Measurements from ENCODE around the gene CDC42EP3. TPM values are rescaled to one million over a fixed set of nuclear protein-coding genes. Genes with fewer than 3 reads are reported as not detected.

The CDC42EP3 gene
- total RNA-seq, 1 donor from 2014 or later, result 65.5 TPM

- intact Hi-C loops (cut with DNase I), result no loop called here
- no peaks in the 10 kb centered on the region for H3K36me3 ChIP-seq
- no peaks in the 10 kb centered on the region for H3K9me3 ChIP-seq
- DNase-seq (ENCODE audit: low spot score in 2 of 2), result no peak
- H3K4me1 ChIP-seq, result peaks cover 0 to under 1% of the 10 kb centered on the region in 2 donors
- no peak overlapping the region for H3K4me3 ChIP-seq
- TF ChIP-seq, protein P1, sequence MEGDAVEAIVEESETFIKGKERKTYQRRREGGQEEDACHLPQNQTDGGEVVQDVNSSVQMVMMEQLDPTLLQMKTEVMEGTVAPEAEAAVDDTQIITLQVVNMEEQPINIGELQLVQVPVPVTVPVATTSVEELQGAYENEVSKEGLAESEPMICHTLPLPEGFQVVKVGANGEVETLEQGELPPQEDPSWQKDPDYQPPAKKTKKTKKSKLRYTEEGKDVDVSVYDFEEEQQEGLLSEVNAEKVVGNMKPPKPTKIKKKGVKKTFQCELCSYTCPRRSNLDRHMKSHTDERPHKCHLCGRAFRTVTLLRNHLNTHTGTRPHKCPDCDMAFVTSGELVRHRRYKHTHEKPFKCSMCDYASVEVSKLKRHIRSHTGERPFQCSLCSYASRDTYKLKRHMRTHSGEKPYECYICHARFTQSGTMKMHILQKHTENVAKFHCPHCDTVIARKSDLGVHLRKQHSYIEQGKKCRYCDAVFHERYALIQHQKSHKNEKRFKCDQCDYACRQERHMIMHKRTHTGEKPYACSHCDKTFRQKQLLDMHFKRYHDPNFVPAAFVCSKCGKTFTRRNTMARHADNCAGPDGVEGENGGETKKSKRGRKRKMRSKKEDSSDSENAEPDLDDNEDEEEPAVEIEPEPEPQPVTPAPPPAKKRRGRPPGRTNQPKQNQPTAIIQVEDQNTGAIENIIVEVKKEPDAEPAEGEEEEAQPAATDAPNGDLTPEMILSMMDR (IDR thresholded peaks at IDR 0.05), result no peak
- H3K27me3 ChIP-seq, result no peaks in the 10 kb centered on the region
- no peak overlapping the region for H3K27ac ChIP-seq
These were observed 11.8 kb upstream of the CDC42EP3 start for GRCh38 chr2:37683241-37683640.

GRCh38 chr2:37682473-37682872, 11.0 kb upstream of the CDC42EP3 start:
- intact Hi-C loops (cut with DNase I), result no loop called here
- H3K27me3 ChIP-seq, result no peaks in the 10 kb centered on the region
- no peak for DNase-seq (ENCODE audit: low spot score in 2 of 2)

DNA sequence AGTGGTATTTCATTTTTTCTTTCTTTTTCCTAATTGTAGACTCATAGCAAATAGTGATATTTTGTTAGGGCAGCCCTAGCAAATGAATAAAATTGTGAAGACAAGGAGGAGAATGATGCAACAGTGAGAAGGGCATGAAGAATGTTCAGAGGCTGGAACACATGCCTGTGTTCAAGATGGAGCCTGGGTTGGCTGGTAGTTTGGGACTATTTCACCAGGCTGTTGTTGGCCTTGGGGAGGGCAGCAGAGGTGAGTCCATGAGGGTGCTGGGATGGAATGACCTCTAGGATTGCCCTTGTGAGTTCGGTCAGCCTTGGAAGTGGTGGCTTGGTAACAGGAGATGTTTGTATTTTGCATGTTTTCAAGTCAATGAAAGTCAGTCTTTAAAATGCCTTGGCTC, 10.1 kb upstream of the CDC42EP3 start:
- no peak overlapping the region for H3K4me3 ChIP-seq
- DNase-seq (ENCODE audit: low spot score in 2 of 2), result no peak
- TF ChIP-seq, protein P1 (IDR thresholded peaks at IDR 0.05), result no peak

More at GRCh38 chr2:37682473-37682872, 11.0 kb upstream of the CDC42EP3 start:
- TF ChIP-seq, protein P1 (IDR thresholded peaks at IDR 0.05), result no peak
- no peaks in the 10 kb centered on the region for H3K4me1 ChIP-seq
- no peak overlapping the region for H3K27ac ChIP-seq
- no peaks in the 10 kb centered on the region for H3K36me3 ChIP-seq
- H3K9me3 ChIP-seq, result no peaks in the 10 kb centered on the region
- H3K4me3 ChIP-seq, result no peak overlapping the region

GRCh38 chr2:37679072-37679695, 7.7 kb upstream of the CDC42EP3 start:
- intact Hi-C loops (cut with DNase I), result no loop called here
- Histone ChIP-seq H3K4me3 (no peak overlapping the region), H3K27ac (no peak overlapping the region), H3K27me3 (no peaks in the 10 kb centered on the region), H3K4me1 (no peaks in the 10 kb centered on the region), H3K9me3 (no peaks in the 10 kb centered on the region), H3K36me3 (no peaks in the 10 kb centered on the region)
- no peak for DNase-seq (ENCODE audit: low spot score in 2 of 2)
- TF ChIP-seq, protein P1 (IDR thresholded peaks at IDR 0.05), result no peak

More for the DNA sequence above, 10.1 kb upstream of the CDC42EP3 start:
- Histone ChIP-seq H3K36me3 (no peaks in the 10 kb centered on the region), H3K4me1 (no peaks in the 10 kb centered on the region), H3K27me3 (no peaks in the 10 kb centered on the region), H3K9me3 (no peaks in the 10 kb centered on the region), H3K27ac (no peak overlapping the region)
- intact Hi-C loops (cut with DNase I), result no loop called here

- H3K27me3 ChIP-seq, result no peaks in the 10 kb centered on the region
- intact Hi-C loops (cut with DNase I), result no loop called here
- TF ChIP-seq, protein P1 (IDR thresholded peaks at IDR 0.05), result no peak
- no peak for DNase-seq (ENCODE audit: low spot score in 2 of 2)
- H3K4me1 ChIP-seq, result peaks cover 0 to 8% of the 10 kb centered on the region in 2 donors
- no peaks in the 10 kb centered on the region for H3K9me3 ChIP-seq
- H3K4me3 ChIP-seq, result no peak overlapping the region
- no peaks in the 10 kb centered on the region for H3K36me3 ChIP-seq
- no peak overlapping the region for H3K27ac ChIP-seq
These were observed 4.8 kb upstream of the CDC42EP3 start for GRCh38 chr2:37676274-37676673.

Measured in ascending aorta (tissue), 2 donors.